ENCODE results near the gene SOS1.

SOS1 gene

DNA sequence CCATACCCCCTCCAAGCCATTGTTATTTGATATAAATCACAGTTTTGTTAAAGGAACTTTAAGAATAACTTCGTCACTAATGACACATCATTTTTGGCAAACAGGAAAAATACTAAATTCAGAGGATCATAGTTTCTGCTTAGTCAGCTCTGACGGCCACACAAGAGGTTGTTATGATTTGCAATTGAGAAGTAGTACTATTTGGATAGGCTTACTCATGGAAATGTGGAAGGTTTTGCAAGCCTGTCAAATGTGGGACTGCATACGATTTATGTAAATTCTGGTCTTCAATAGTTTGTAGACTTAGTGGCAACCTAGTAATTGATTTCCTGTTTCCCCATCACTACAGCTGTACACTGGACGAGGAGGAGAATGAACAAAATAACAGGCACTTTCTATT lies 123.1 kb downstream of the SOS1 start:
- DNase-seq: no peak
- intact Hi-C loops (cut with DNase I): no loop called here

DNA sequence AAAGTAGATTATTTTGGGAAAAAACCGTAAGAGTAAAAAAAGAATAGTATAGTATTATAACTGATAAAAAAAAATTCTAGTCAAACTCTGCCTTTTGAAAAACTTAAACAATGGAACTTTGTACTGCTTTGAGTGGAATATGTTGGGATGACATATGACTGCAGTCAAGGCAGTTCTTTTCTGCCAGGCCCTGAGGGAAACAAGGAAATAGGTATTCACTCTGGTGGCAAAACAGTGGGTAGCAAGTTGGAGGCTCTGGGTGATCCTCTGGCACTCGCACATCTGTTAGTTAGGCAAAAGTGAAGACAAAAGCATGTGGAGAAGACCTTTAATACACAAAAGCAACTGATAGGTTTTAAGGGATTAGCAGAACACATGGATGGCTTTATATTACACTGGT lies 129.0 kb downstream of the SOS1 start:
- intact Hi-C loops (cut with DNase I): no loop called here
- no peak for DNase-seq

DNA sequence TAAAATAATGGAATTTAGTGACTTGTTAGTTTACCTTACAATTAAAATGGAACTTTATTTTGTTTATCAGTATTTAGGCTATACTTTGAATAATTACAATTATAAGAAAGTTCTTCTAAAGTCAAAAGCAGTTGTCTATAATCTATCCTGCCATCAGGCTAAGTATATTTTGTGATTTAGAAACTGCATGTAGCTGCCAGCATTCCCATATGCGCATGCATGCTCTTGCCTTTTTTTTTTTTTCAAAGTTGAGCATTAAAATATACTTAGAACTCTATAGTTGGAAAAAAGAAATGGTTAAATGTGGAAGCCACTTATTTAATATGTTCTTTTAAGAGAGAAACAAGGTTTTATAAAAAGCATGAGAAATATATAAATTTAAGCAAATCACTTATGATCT lies 132.1 kb downstream of the SOS1 start:
- intact Hi-C loops (cut with DNase I): no loop called here
- no peak for DNase-seq

DNA sequence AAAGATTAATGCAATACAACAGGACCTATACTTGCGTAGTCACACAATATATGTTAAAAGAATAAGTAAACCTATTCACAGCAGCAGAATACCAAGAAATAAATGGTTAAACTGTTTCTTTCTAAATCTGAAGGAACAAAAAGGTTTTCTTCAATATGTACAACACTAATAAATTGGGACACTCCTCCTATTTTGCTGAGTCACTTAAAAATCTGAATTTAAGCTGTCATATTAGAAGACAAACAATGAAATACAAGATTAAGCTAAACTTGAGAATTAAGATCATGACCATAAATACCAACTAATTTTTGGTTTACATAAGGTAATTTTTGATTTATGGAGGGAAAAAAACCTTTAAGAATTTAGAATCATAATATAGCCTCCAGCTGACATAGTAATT lies 138.4 kb downstream of the SOS1 start:
- no peak for DNase-seq
- intact Hi-C loops (cut with DNase I): no loop called here

GRCh38 chr2:38981670-38982357 lies 139.0 kb downstream of the SOS1 start:
- DNase-seq: no peak
- intact Hi-C loops (cut with DNase I): no loop called here

- no peak for DNase-seq
- intact Hi-C loops (cut with DNase I): no loop called here
Measured at GRCh38 chr2:38981003-38981669, 139.7 kb downstream of the SOS1 start.

- intact Hi-C loops (cut with DNase I): no loop called here
- DNase-seq: no peak
Measured at GRCh38 chr2:38978908-38979307, 141.9 kb downstream of the SOS1 start.

DNA sequence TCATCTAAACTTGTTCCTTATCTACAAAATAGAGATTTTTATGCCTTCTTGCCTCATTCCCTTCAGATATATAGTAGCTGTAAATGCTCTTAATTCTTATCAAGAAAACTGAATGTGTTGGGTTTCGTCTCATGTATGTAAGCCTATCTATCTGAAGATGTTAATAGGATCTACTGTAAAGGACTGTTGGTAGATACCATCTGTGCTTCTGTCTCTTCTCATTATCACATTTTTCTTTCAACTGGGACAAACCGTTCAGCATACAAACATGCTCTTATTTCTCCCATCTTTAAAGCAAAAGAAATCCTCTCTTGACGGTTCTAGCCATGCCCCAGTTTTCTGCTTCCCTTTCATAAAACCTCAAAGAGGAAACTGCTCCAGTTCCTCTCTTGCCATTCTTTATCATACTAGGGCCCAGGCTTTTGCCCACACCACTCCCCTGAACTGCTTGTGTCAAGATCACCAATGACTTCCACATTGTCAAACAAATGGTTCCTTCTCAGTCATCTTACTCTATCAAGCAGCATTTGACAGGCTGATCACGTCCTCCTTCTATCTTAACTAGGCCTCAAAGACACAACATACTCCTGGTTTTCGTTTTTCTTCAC lies 142.5 kb downstream of the SOS1 start:
- intact Hi-C loops (cut with DNase I): no loop called here
- DNase-seq: no peak

- intact Hi-C loops (cut with DNase I): no loop called here
- DNase-seq: no peak
Measured at GRCh38 chr2:38977047-38977446, 143.8 kb downstream of the SOS1 start.

DNA sequence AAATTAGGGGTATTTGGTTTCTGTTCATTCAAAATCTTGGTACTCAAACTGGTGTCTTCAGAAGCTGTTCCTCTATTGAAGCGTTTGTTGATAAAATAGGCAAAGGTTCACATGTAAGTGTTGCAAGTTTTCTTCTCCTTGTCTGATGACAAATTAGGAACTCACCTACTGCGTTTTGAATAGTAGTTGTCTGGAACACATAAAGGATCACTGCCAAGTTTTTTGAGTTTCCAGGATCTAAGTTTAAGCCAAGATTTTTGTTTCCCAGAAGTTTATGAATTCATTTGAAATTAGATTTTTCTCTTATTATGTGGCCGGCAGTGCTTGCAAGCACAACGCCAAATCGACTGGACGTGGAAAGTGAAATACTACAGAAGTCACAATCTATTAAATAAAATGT lies 145.8 kb downstream of the SOS1 start:
- intact Hi-C loops (cut with DNase I): no loop called here
- DNase-seq: no peak

GRCh38 chr2:38973266-38973665 lies 147.6 kb downstream of the SOS1 start:
- DNase-seq: no peak
- intact Hi-C loops (cut with DNase I): no loop called here

GRCh38 chr2:38971377-38971776 lies 149.5 kb downstream of the SOS1 start:
- DNase-seq: no peak
- intact Hi-C loops (cut with DNase I): no loop called here

- intact Hi-C loops (cut with DNase I): no loop called here
- no peak for DNase-seq
Measured at GRCh38 chr2:38968021-38968420, 152.8 kb downstream of the SOS1 start.

DNA sequence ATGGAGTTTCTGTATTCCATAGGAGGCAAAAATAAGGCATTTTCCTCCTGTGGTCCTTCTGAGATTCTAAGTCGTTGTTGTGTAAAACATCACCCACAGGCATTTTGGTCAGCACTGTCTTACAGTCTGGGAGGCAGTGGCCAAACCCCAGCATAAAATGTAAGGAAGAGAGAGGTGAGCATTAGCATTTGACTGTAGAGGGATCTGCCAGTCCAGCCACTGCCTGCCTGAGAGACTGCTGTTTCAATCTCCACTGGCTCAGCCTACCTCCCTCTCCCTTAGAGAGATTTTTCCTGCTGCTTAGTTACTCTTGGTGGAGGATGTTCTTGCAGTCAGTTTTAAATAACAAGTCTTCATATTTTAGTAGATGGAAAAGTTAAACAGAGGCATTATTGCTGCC lies 154.2 kb downstream of the SOS1 start:
- no peak for DNase-seq
- intact Hi-C loops (cut with DNase I): no loop called here

GRCh38 chr2:38966006-38966405 lies 154.8 kb downstream of the SOS1 start:
- no peak for DNase-seq
- intact Hi-C loops (cut with DNase I): no loop called here

DNA sequence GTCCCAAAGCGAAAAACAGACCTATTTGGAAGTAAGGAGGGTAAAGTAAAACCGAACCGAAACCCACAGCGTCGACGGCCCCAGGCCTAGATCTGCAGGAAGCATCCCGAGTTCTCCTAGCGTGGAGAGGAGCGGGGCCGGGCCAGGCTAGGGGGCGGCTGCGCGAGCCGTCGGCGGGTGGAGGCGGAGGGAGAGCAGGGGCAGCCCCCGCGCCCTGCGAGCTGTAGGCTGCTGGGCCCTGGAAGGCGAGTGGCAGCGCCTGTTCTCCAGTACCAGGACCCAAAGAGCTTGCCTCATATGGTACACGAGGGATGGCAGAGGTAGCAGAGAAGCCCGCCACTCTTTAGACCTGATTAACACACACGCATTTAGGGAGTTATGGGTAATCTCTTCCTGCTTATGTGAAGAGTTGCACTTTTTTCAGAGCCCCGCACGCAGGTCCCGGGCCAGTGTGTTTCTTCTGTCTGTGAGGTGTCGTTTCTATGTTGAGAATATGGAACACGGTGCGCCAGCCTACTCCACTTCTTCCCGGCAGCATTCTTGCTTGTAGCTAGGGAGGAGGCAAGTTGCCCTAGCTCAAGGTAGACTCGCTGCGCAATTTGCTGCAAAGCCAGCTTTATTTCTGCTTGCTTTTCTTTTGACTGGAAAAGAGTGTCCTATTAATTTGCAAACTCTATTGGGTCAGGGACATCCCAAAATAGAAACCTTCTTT lies 160.1 kb downstream of the SOS1 start:
- intact Hi-C loops (cut with DNase I): no loop called here
- peak in 15 of 42 donors; percentile 6 to 45 (median 19) for DNase-seq

- intact Hi-C loops (cut with DNase I): no loop called here
- peak in 41 of 42 donors; percentile 21 to 81 (median 59) for DNase-seq
Measured at GRCh38 chr2:38959938-38960608, 160.8 kb downstream of the SOS1 start.

DNA sequence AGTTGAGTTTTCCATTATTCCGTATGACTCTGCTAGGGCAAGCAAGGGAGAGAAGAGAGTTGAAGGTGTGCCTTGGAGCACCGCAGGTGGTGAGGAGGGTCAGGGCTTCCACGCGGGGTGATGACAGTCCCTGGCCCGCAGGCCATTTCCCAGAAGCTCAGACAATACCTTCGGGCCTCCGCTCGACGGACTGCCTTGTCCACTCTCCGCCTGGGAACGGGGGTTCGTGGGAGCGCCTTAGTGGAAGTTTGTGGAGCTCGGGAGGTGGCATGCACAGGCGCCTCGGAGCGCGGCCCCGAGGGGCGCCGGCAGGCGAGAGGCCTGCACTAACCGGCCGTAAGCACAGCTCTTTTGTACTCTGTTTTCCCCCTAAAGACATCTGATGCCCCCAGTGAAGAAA lies 161.4 kb downstream of the SOS1 start:
- intact Hi-C loops (cut with DNase I): no loop called here

GRCh38 chr2:38957972-38958371 lies 162.9 kb downstream of the SOS1 start:
- no peak for DNase-seq
- intact Hi-C loops (cut with DNase I): no loop called here

More for the DNA sequence above, 161.4 kb downstream of the SOS1 start:
- no peak for DNase-seq

GRCh38 chr2:38951766-38952165 lies 169.1 kb downstream of the SOS1 start:
- no peak for DNase-seq
- intact Hi-C loops (cut with DNase I): no loop called here

All from head of caudate nucleus (tissue), 42 donors.